WTC11 (cell line): ENCODE measurements around the gene BRCA1. TPM values are rescaled to one million over a fixed set of nuclear protein-coding genes. Genes with fewer than 3 reads are reported as not detected.

Experiments
- ATAC-seq: fragments of 200-7000 bp; cut with Tn5 transposase; 2 replicates; pipeline ENCODE4 v1.10.0; 2021; ENCODE audit warnings: mild to moderate bottlenecking, moderate library complexity
- CTCF ChIA-PET: fragments of 300-600 bp; sonication (Branson Sonifier 250); formaldehyde crosslinking; loops from one replicate; lab custom pipeline; 2021; ENCODE audit warnings: antibody characterized with exemption; lab: Charles Lee
- POLR2A ChIA-PET: fragments of 350-600 bp; sonication (Branson Sonifier 250); formaldehyde crosslinking; loops from one replicate; lab custom pipeline; 2021; ENCODE audit warnings: antibody characterized with exemption; lab: Charles Lee
- DNase-seq: peaks from one replicate; pipeline ENCODE4 v3.0.0; 2021; ENCODE audit warnings: low spot score
- H3K27ac Mint-ChIP-seq: 2 replicates; pipeline ENCODE4 v1.8.0; 2021; ENCODE audit warnings: mixed read lengths
- H3K27me3 Mint-ChIP-seq: 2 replicates; pipeline ENCODE4 v1.8.0; 2021; ENCODE audit warnings: low read depth, mild to moderate bottlenecking, moderate library complexity, mixed read lengths
- H3K36me3 Mint-ChIP-seq: 2 replicates; pipeline ENCODE4 v1.8.0; 2021; ENCODE audit warnings: mixed read lengths
- H3K4me1 Mint-ChIP-seq: 2 replicates; pipeline ENCODE4 v1.8.0; 2022; ENCODE audit warnings: mixed read lengths
- H3K4me3 Mint-ChIP-seq: 2 replicates; pipeline ENCODE4 v1.8.0; 2021; ENCODE audit warnings: mild to moderate bottlenecking, moderate library complexity, mixed read lengths
- H3K9me3 Mint-ChIP-seq: 2 replicates; pipeline ENCODE4 v1.8.0; 2021; ENCODE audit warnings: mixed read lengths
- AR ChIP-seq: fragments of 250-450 bp; sonication (Bioruptor Pico); IDR thresholded peaks from 2 replicates; pipeline ENCODE4 v1.9.0; 2021; ENCODE audit warnings: mild to moderate bottlenecking
- E2F1 ChIP-seq: sonication (generic); formaldehyde crosslinking; IDR thresholded peaks from 2 replicates; pipeline ENCODE4 v1.8.0; 2022; ENCODE audit warnings: mild to moderate bottlenecking, missing genetic modification reagents
- ETV6 ChIP-seq: sonication (generic); formaldehyde crosslinking; IDR thresholded peaks from 2 replicates; pipeline ENCODE4 v1.8.1; 2022; ENCODE audit warnings: mild to moderate bottlenecking, missing genetic modification reagents
- GABPB1 ChIP-seq: sonication (generic); formaldehyde crosslinking; IDR thresholded peaks from 2 replicates; pipeline ENCODE4 v1.8.1; 2023; ENCODE audit warnings: mild to moderate bottlenecking, missing genetic modification reagents
- GRHL2 ChIP-seq: fragments of 250-450 bp; sonication (Bioruptor Pico); IDR thresholded peaks from 2 replicates; pipeline ENCODE4 v1.8.0; 2022; ENCODE audit warnings: mild to moderate bottlenecking, moderate library complexity; ENCODE audit not compliant: insufficient replicate concordance, severe bottlenecking
- HMGA2 ChIP-seq: fragments of 250-450 bp; sonication (Bioruptor Pico); IDR thresholded peaks from 2 replicates; pipeline ENCODE4 v1.4.0; 2021; ENCODE audit warnings: mild to moderate bottlenecking, moderate library complexity
- IRF2 ChIP-seq: sonication (generic); formaldehyde crosslinking; IDR thresholded peaks from 2 replicates; pipeline ENCODE4 v1.8.0; 2022; ENCODE audit warnings: low read depth, missing genetic modification reagents, borderline replicate concordance
- KAT7 ChIP-seq: sonication (generic); formaldehyde crosslinking; IDR thresholded peaks from 2 replicates; pipeline ENCODE4 v1.8.1; 2023; ENCODE audit warnings: missing genetic modification reagents, mild to moderate bottlenecking, borderline replicate concordance
- NFATC4 ChIP-seq: fragments of 250-450 bp; sonication (Bioruptor Pico); IDR thresholded peaks from 2 replicates; pipeline ENCODE4 v1.9.0; 2021; ENCODE audit warnings: mild to moderate bottlenecking
- NR1H2 ChIP-seq: sonication (generic); formaldehyde crosslinking; IDR thresholded peaks from 2 replicates; pipeline ENCODE4 v1.9.0; 2021; ENCODE audit warnings: mild to moderate bottlenecking, moderate library complexity, missing genetic modification reagents
- RELA ChIP-seq: sonication (generic); formaldehyde crosslinking; IDR thresholded peaks from 2 replicates; pipeline ENCODE4 v1.8.1; 2022; ENCODE audit warnings: missing genetic modification reagents, mild to moderate bottlenecking, borderline replicate concordance
- RORB ChIP-seq: fragments of 250-450 bp; sonication (Bioruptor Pico); IDR thresholded peaks from 2 replicates; pipeline ENCODE4 v1.9.0; 2021; ENCODE audit warnings: mild to moderate bottlenecking
- SMAD3 ChIP-seq: sonication (generic); formaldehyde crosslinking; IDR thresholded peaks from 2 replicates; pipeline ENCODE4 v1.8.0; 2022; ENCODE audit warnings: missing genetic modification reagents, mild to moderate bottlenecking, borderline replicate concordance
- SMAD4 ChIP-seq: sonication (generic); formaldehyde crosslinking; IDR thresholded peaks from 2 replicates; pipeline ENCODE4 v1.8.0; 2022; ENCODE audit warnings: mild to moderate bottlenecking, missing genetic modification reagents
- STAT6 ChIP-seq: sonication (generic); formaldehyde crosslinking; conservative IDR thresholded peaks from 2 replicates; pipeline ENCODE4 v1.8.1; 2023; ENCODE audit warnings: mild to moderate bottlenecking, low read depth, missing genetic modification reagents, moderate library complexity
- TEAD1 ChIP-seq: sonication (generic); formaldehyde crosslinking; IDR thresholded peaks from 2 replicates; pipeline ENCODE4 v1.8.0; 2022; ENCODE audit warnings: mild to moderate bottlenecking, missing genetic modification reagents
- ZNF121 ChIP-seq: sonication (generic); formaldehyde crosslinking; IDR thresholded peaks from 2 replicates; pipeline ENCODE4 v1.8.0; 2023; ENCODE audit warnings: missing genetic modification reagents
- ZNF138 ChIP-seq: sonication (generic); formaldehyde crosslinking; conservative IDR thresholded peaks from 2 replicates; pipeline ENCODE4 v1.8.1; 2022; ENCODE audit warnings: mild to moderate bottlenecking, moderate library complexity, missing genetic modification reagents
- total RNA-seq: library from RNA; stranded (reverse); gene quantifications from 3 replicates; pipeline ENCODE4 v1.2.3, GENCODE V29; 2021
- TF ChIP-seq, protein P1 (sequence below): sonication (generic); formaldehyde crosslinking; IDR thresholded peaks from 2 replicates; pipeline ENCODE4 v1.8.1; 2022; ENCODE audit warnings: mild to moderate bottlenecking, missing genetic modification reagents, moderate library complexity, borderline replicate concordance
- TF ChIP-seq, protein P2 (sequence below): sonication (generic); formaldehyde crosslinking; conservative IDR thresholded peaks from 2 replicates; pipeline ENCODE4 v1.8.1; 2022; ENCODE audit warnings: mild to moderate bottlenecking, missing genetic modification reagents
- TF ChIP-seq, protein P3 (sequence below): sonication (generic); formaldehyde crosslinking; IDR thresholded peaks from 2 replicates; pipeline ENCODE4 v1.8.1; 2023; ENCODE audit warnings: mild to moderate bottlenecking, missing genetic modification reagents, moderate library complexity
- TF ChIP-seq, protein P4 (sequence below): sonication (generic); formaldehyde crosslinking; IDR thresholded peaks from 2 replicates; pipeline ENCODE4 v1.8.0; 2023; ENCODE audit warnings: mild to moderate bottlenecking, missing genetic modification reagents

BRCA1 gene
- total RNA-seq, 1 experiment from 2014 or later, result 37.8 TPM

- peaks cover 26% of the 10 kb centered on the region for H3K4me1 Mint-ChIP-seq
- peaks cover 20% of the 10 kb centered on the region for H3K36me3 Mint-ChIP-seq
- no peak for TF ChIP-seq HMGA2 (CRISPR knock-in tag)
- no peak for TF ChIP-seq SMAD3 (CRISPR knock-in tag)
- TF ChIP-seq NR1H2 (CRISPR knock-in tag), result no peak
- TF ChIP-seq GRHL2 (CRISPR knock-in tag), result no peak
- no peak for TF ChIP-seq ZNF138
- TF ChIP-seq, protein P1, sequence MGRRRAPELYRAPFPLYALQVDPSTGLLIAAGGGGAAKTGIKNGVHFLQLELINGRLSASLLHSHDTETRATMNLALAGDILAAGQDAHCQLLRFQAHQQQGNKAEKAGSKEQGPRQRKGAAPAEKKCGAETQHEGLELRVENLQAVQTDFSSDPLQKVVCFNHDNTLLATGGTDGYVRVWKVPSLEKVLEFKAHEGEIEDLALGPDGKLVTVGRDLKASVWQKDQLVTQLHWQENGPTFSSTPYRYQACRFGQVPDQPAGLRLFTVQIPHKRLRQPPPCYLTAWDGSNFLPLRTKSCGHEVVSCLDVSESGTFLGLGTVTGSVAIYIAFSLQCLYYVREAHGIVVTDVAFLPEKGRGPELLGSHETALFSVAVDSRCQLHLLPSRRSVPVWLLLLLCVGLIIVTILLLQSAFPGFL (CRISPR knock-in tag), result no peak
- TF ChIP-seq AR (CRISPR knock-in tag), result no peak
- TF ChIP-seq, protein P2, sequence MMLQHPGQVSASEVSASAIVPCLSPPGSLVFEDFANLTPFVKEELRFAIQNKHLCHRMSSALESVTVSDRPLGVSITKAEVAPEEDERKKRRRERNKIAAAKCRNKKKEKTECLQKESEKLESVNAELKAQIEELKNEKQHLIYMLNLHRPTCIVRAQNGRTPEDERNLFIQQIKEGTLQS, result no peak
- peak; percentile 85 for TF ChIP-seq GABPB1
- TF ChIP-seq, all 79 proteins: peak for 1
- ATAC-seq (no peak), DNase-seq (no peak)
- ChIA-PET CTCF (interaction anchor here (1.0 to 1.6 kb wide), 2 partner anchors 22 to 192 kb away, joined by 5 to 6 read pairs; partner anchors contain the start of genes RPL27 and TMEM106A), POLR2A (interaction anchor here (0.7 to 1.1 kb wide), 2 partner anchors 12 to 337 kb away, joined by 3 read pairs; no protein-coding TSS in a partner anchor)
- Mint-ChIP-seq H3K4me3 (peak overlapping the region; percentile 94), H3K9me3 (no peaks in the 10 kb centered on the region), H3K27me3 (no peaks in the 10 kb centered on the region), H3K27ac (0 out of 2 replicates have a peak overlapping the region, but pooled peaks have one; percentile 35)
These were observed 105.0 kb downstream of the BRCA1 start for GRCh38 chr17:43020030-43020621.

DNA sequence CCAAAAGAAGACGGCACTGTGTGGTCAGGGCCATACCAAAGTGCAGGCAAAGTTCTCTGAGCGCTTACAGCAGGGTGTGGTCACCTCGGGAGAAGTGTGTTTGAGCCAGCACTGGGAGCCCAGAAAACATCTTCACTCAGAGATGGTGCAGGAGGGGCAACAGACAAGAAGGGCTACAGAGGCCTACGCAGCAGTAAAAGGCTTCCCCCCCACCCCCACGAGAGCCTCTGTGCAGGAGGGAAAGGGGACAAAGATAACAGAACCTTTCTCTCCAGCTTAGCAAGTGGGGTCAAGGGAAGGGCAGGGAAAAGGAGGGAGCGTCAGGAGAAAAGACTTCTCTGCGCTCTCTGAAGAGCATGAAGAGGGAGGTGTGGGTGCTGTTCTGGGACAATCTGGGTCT lies 105.7 kb downstream of the BRCA1 start:
- DNase-seq, result no peak
- 0 out of 2 replicates have a peak overlapping the region, but pooled peaks have one; percentile 8 for H3K27ac Mint-ChIP-seq
- ATAC-seq, result no peak
- CTCF ChIA-PET, result interaction anchor here (1.0 kb wide), 1 partner anchor 21 kb away, joined by 5 read pairs; the partner anchor contains the start of gene RPL27
- POLR2A ChIA-PET, result no interaction called here
- peaks cover 25% of the 10 kb centered on the region for H3K36me3 Mint-ChIP-seq
- H3K9me3 Mint-ChIP-seq, result no peaks in the 10 kb centered on the region
- H3K4me1 Mint-ChIP-seq, result peaks cover 33% of the 10 kb centered on the region
- H3K27me3 Mint-ChIP-seq, result no peaks in the 10 kb centered on the region
- peak overlapping the region; percentile 94 for H3K4me3 Mint-ChIP-seq
- TF ChIP-seq ETV6 (no peak), SMAD4 (CRISPR knock-in tag) (no peak), KAT7 (CRISPR knock-in tag) (no peak), E2F1 (CRISPR knock-in tag) (no peak), STAT6 (CRISPR knock-in tag) (no peak), ZNF121 (CRISPR knock-in tag) (no peak), HMGA2 (CRISPR knock-in tag) (no peak), NFATC4 (CRISPR knock-in tag) (no peak), TEAD1 (no peak), RORB (CRISPR knock-in tag) (no peak), GRHL2 (CRISPR knock-in tag) (no peak), RELA (CRISPR knock-in tag) (no peak), IRF2 (no peak)
- TF ChIP-seq, protein P3, sequence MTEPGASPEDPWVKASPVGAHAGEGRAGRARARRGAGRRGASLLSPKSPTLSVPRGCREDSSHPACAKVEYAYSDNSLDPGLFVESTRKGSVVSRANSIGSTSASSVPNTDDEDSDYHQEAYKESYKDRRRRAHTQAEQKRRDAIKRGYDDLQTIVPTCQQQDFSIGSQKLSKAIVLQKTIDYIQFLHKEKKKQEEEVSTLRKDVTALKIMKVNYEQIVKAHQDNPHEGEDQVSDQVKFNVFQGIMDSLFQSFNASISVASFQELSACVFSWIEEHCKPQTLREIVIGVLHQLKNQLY (CRISPR knock-in tag), result no peak
- TF ChIP-seq, protein P4, sequence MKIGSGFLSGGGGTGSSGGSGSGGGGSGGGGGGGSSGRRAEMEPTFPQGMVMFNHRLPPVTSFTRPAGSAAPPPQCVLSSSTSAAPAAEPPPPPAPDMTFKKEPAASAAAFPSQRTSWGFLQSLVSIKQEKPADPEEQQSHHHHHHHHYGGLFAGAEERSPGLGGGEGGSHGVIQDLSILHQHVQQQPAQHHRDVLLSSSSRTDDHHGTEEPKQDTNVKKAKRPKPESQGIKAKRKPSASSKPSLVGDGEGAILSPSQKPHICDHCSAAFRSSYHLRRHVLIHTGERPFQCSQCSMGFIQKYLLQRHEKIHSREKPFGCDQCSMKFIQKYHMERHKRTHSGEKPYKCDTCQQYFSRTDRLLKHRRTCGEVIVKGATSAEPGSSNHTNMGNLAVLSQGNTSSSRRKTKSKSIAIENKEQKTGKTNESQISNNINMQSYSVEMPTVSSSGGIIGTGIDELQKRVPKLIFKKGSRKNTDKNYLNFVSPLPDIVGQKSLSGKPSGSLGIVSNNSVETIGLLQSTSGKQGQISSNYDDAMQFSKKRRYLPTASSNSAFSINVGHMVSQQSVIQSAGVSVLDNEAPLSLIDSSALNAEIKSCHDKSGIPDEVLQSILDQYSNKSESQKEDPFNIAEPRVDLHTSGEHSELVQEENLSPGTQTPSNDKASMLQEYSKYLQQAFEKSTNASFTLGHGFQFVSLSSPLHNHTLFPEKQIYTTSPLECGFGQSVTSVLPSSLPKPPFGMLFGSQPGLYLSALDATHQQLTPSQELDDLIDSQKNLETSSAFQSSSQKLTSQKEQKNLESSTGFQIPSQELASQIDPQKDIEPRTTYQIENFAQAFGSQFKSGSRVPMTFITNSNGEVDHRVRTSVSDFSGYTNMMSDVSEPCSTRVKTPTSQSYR (CRISPR knock-in tag), result no peak
